ENCODE measurements around the gene ITGB1BP1.

DNA sequence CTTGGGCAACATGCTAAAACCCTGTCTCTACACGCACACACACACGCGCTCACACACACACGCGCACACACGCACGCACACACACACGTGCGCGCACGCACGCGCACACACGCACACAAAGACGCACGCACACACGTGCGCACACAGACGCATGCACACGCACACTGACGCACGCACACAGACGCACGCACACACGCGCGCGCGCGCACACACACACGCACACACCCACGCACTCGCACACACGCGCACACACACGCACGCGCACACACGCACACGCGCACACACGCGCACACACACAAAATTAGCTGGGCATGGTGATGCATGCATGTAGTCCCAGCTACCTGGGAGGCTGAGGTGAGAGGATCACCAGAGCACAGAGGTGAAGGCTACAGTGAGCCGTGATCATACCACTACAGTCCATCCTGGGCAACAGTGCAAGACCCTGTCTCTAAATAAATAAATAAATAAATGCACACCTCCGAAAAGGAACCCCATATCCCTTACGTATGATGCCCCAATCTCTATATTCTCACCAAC, 42.9 kb upstream of the ITGB1BP1 start:
- TF ChIP-seq, protein P1, sequence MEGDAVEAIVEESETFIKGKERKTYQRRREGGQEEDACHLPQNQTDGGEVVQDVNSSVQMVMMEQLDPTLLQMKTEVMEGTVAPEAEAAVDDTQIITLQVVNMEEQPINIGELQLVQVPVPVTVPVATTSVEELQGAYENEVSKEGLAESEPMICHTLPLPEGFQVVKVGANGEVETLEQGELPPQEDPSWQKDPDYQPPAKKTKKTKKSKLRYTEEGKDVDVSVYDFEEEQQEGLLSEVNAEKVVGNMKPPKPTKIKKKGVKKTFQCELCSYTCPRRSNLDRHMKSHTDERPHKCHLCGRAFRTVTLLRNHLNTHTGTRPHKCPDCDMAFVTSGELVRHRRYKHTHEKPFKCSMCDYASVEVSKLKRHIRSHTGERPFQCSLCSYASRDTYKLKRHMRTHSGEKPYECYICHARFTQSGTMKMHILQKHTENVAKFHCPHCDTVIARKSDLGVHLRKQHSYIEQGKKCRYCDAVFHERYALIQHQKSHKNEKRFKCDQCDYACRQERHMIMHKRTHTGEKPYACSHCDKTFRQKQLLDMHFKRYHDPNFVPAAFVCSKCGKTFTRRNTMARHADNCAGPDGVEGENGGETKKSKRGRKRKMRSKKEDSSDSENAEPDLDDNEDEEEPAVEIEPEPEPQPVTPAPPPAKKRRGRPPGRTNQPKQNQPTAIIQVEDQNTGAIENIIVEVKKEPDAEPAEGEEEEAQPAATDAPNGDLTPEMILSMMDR (IDR thresholded peaks at IDR 0.05), result no peak
- TF ChIP-seq POLR2AphosphoS5 (IDR thresholded peaks at IDR 0.05; ENCODE audit: low read depth, low read length) (no peak), TCF7L2 (IDR thresholded peaks at IDR 0.05; ENCODE audit: low read depth, low read length) (no peak), REST (IDR thresholded peaks at IDR 0.05; ENCODE audit: insufficient read depth in 1 of 2, low read depth in 2 of 2, low read length in 1 of 2) (no peak)

All from Panc1 (cell line).